Measurements from ENCODE around the gene OCA2.

Gene OCA2

DNA sequence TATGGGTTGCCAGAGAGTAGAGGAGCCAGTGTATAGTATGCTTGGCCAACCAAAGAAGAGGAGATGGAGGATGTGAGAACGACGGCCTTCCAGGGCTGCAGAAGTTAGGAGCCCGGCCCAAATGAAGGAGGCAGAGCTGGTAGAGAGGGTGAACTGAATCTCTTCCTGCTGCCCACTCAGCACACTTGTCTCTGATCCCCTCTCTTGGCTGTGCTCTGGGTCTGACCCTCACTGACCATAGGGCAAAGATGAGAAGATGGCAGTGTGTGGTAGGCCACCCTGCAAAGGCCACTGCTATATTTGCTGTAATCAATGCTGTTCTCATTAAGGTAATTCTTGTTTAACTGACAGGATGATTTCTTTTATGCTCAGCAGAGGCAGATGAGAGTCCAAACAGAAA lies 256.0 kb downstream of the OCA2 start:
- DNase-seq: no peak

DNA sequence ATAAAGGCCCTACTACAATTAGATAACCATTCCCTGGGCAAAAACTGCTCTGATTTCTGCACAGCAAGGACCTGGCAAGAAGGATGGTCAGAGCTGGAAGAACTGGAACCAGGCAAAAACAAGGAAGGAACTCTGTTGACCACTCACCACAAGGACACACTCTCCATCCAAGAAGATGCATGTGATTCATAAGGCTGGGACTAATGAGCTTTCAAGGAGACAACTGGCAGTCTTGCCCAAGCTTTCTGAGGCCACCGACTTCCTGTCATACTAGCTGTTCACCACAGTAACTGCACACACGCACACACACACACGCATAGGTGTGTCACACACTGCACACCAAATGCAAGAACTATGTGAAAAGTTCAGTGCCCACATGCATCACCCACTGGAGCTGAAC lies 256.6 kb downstream of the OCA2 start:
- no peak for DNase-seq

DNA sequence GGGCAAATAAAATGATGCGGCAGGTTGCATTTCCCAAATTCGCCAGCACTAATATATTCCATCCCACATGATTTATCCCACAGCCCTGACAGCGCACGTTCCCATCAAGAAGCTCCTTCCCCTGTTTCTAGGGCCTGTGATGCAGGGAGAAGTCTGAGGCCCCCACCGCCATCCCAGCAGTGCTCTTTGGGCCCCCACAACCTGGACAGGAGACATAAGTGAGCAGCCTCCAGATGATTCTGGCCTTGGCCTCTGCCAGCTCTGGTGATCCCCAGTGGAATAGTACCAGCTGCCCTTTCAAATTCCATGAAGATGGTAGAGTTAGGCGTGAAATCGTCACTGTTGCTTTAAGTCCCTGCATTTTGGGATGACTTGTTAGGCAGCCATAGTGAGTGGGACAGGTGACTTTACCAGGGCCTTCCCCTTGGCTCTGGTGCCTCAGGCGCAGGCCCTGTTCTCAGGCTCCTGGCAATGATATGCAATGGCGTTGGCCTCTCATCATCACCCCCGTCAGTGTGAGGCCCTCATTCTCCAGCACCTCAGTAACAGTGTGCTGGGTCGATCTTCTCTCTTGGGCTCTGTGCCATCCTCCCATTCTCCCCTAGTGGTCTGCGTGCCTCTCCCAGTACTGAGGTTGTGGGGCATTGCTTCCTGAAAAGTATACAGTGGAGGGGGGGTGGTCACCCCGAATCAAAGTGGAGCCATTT lies 263.7 kb downstream of the OCA2 start:
- DNase-seq: no peak

DNA sequence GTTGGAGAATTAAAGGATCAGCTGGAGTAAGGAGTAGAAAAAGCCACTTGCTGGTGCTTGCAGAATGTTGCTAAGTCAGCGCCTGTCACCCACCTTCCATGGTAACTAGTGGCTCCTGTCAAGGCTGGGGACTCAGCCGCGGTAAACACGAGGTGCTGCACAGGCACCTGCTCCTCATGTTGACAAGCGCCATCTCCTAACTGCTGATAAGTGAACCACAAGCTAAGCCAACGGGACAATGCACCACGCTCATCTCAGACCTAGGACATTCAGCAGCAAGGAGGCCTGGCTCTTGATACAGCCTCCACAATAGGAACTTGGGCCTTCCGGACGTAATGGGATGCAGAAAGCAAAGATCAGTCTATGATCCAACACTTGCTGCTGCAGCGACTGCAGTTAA lies 264.4 kb downstream of the OCA2 start:
- DNase-seq: no peak

DNA sequence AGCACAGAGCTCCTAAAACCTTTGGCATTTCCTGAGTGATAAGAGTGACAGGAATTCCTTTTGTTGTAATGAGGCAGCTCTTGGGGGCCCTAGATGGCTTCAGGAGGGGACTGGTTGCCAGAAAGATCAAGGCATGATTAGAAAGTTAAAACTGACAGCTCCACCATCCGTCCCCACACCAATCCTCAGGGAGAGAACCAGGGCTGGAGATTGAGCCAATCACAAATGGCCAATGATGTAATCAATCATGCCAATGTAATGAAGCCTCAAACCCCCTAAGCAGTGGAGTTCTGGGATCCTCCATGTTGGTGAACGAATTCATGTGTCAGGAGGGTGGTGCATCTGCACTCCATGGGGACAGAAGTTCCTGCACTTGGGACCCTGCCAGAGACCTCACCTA lies 265.1 kb downstream of the OCA2 start:
- DNase-seq: no peak

DNA sequence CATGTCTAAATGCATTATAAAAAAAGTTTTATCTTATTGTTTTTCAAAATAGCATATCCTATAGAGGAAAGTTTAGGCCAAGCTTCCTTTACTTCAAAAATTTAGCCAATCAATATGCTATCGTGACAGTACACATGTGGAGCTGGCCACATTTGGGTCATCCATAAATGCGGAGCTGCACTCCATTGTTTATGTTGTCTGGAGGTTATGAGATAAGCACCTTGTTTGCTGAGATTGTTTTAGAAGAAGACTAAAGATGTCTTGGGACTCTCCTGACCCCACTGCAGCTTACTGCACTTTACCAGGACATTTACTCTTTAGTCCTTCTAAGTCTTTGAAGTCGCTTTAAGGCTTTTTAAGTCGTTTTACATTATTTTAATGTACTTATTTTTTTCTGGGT lies 265.9 kb downstream of the OCA2 start:
- no peak for DNase-seq

DNA sequence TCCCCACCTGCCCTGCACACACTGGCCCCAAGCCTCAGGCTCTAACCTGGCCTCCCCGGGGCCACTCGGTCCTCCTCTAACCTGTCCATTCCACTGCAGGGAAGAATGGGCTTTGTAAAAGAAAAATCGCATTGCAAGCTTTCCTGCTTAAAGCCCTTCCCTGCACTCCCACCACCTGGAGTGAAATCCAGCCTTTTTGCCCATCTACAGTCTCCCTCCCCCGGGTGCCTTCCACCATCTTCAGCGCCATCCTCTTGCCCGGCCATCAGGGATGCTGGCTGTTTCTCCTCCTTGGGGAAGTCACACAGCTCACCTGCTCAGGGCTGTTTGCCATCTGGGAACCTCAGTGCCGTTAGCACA lies 266.9 kb downstream of the OCA2 start:
- DNase-seq: no peak

DNA sequence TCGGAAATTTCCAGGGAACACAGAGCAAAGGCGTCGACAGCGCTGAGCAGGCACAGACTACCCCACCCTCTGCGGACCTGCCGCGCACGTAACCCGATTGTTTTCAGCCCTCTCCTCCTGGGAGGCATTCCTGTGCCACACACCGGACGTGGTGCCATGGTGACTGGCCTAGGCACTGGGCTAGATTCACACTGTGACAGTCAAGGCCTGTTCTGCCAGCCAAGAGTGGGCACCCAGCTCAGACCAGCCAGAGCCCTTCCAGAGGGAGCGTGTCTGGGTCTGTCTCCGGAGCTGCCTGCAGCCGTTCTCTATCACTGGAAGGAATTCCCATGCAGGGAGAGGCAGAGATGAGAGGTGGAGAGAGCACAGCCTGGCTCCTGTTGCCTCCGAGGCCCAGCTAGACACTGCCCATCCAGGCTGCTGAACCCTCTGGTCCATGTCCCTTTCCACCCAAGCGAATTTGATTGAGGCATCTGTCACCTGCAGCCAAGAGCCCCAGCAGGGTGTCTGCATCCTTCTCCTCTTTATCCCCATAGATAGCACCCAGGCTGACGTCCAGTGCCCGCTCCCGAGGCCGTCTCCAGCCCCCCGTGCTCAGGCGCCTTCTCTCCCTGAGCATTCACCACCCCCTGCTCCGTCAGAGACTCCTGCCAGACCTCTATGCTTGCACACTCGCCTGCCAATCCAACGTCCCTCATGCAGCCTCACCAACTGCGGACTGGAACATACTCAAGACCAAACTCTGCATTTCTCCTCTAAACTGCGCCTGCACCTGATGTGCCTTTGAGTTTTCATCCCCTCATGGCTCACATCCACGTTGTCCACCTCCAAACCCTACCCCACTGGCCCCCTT lies 267.5 kb downstream of the OCA2 start:
- no peak for DNase-seq

DNA sequence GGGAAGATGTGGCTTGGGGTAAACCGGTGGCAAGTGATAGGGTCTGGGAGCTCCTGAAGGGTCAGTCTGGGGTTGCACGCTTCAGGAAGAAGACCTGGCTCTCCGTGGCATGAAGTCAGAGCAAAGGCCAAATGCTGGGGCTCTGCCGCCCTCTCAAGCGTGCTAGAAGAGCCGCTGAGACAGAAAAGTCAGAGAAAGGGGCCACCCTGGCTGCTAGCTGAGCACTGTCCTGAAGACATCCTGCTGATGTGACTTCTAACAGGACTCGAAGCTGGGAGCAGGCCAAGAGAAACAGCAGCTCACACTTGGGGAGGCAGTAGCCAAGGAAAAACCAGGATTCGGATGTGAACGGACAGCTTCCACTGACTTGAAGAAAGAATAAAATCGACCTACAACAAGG lies 270.4 kb downstream of the OCA2 start:
- no peak for DNase-seq

DNA sequence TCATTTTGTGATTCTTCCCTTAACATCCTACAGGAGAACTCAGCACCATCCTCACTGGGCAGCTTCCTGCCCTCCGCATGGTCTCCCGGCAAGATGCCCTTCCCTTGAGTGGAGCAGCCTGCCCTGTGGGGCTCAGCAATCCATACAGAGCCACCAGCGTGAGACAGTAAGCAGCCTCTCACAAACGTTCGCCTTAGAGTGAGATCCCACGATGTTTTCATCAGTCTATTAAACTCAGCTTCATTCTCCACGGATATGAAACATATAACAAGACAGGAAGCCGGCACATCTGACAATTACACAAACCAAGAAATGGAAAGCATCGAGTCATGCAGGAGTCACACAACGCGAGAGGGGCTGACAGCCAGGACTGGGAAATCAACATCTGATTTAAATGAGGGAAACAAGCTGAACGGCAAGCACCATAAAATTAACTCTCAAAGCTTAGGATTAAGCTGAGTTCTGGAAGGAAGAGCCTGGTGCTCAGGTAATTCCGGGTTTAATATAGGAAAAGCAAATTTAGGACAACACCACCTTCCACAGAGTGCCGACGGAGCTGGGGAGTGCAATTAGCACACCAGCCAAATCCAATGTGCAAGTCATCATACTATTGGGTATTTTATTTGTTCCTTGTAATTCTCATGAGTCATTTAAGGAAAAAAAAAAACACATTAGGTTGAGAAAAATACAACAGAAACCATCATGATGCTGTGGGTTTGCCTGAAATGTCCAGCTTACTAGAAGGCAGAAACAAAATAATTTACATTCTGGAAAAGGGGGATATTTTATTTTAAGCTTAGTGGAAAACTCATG lies 272.0 kb downstream of the OCA2 start:
- no peak for DNase-seq

DNA sequence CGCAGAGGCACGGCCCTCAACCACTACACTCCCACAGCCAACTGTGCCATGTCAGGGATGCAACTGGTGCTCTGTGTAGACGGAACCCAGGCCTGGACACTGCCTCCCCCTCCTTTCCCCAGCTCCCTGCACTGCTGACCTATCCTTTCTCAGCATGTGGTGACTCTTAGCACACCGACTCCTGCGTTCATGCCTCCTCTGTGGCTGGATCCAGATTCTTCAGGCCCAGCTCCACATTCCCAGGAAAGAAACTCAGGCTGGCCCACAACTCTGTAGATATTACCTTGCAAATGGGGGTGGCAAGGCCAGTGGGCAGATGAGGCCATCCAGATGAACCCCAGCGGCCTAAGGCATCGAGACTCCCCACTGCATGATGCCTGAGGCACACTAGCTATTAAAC lies 272.7 kb downstream of the OCA2 start:
- DNase-seq: no peak

DNA sequence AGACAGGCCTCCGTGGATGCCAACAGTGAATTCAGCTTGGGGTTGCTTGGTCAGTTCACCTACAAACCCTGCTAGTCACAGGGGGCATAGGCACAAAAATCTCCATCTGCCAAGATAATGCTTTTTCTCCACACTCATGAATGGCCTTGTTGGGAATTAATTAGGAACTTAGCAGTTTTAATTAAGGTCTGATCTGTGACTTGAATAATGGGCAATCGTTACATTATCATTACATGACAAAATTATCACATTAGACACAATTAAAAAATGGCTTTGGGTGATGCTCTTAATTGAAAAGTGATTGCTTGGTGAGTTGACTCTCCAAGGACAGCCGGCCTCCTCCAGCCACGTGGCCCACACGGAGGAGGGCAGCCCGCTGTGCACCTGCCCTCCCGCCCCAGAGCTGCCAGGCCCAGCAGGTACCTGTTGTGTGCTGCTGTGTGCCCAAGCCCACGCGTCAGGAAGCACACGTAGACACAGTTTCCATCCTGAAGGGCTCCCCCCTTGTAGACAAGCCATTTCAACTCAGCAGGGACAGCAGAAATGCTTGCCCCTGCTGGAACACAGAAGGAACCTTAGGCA lies 274.2 kb downstream of the OCA2 start:
- no peak for DNase-seq

DNA sequence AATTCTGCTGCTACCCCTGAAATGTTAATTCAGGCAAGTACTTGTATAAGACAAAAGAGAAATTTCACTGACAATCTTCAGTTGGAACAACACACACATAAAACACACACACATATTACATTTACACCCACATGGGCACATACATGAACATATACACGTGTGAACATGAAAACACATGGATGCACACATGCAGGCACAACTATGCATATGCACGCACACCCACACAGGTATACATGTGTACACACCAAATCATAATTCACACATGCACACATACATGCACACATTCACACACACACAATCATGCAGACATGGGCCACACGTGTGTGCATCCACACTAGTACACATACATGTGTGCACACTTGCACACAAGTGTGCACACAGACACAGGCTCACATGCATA lies 277.8 kb downstream of the OCA2 start:
- DNase-seq: no peak

DNA sequence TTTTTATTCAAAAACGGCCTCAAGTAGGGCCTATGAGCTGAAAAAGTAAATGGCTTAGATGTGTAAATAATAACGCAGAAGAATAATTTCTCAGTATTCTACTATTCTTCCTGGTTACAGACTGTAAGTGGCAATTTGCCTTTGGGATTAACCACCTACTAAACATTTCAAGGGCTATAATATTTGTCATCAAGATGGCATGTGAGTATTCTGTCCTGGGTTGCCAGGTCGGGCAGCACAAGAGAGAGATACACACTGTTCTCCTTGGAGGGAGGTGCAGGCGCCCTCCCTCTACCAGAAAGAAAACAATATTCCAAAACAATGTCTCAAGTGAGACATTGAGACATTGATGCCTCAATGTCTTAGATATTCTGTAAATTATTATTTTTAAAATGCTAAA lies 278.4 kb downstream of the OCA2 start:
- no peak for DNase-seq

DNA sequence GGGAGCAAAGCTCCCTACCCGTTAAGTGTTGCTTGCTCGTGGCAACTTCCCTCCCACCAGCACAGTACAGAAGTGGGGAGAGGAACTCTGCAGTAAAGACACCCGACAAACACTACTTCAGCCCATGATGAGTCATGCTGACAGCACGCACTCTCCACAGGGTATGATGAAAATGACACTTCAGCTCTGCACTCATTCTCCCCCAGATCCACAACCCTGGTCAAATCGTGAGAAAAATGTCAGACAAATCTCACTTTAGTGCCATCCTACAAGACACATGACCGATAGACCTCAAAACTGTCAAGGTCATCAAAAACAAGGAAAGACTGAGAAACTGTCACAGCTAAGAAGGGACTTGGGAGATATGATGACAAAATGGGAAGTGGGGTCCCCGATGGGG lies 278.9 kb downstream of the OCA2 start:
- DNase-seq: peak in 1 of 2 experiments; percentile 1

DNA sequence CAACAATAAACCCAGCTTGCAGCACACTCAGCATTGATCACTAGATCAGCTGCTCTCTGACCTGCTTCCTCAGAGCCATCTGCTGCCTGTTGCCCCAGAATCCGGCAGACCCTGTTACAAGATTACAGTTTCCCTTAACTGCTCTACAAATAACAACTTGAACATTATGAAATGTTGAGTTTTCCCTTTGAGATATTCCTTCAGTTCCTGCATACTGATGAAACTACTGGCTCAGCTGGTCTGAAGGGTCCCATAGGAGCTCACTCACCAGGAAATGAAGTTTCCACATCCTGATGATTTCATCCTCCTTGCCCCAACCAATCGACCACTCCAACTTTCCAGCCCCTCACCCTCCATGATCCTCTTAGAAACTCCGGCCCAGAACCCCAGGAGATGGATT lies 281.9 kb downstream of the OCA2 start:
- no peak for DNase-seq

DNA sequence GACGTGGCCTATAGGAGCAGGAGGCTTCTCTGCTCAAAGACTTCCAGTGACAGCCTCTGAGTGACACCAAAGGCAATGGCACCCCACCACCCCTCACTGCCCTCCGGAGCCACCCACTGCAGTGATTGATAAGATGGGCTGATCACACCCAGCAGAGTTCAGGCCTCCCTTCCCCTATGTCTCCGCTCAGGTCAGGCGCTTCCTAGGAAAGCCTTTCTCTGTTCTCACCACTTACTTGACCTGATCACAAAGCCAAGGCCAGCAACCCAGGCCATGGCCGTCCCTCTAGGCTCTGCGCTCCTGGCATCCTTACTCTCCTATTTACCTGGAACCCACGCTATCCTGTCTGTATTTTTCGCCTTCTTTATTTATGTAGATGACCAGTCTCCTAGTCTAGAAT lies 282.3 kb downstream of the OCA2 start:
- no peak for DNase-seq

DNA sequence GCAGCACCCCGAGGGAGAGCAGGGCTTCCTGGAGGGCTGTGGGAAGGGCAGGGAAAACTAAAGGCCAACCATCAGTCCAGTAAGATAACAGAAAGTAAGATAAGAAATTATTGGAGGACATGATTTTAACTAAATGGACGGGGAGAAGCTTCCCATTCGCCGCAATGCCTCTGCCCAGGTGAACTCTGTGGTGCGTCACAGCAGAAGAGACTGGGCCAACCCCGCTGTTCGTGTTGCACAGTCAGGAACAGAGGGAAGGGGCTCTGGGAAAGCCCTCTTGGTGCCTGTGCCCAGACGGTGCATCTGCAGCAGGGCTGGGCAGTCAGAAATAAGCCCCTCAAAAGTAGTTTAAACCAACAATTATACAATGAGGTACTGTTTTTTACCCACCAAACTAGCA lies 284.1 kb downstream of the OCA2 start:
- DNase-seq: no peak

DNA sequence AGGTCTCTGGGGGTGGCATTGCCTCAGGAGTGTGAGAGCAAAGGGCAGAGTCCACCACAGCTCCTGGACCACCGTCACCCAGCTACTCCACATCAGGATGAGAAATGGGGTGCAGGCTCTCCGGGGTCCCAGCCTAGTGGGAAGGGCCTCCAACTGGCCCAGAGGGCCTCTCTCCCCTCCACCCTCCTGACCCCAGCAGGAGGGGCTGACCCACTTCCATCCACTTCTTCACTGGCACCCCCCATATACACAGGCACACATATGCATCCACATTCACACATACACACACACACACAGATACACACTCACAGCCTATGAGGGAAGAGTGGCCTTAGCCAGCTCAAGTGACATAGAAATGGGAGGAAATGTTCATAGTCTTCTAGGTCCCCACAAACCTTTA lies 286.0 kb downstream of the OCA2 start:
- DNase-seq: no peak

DNA sequence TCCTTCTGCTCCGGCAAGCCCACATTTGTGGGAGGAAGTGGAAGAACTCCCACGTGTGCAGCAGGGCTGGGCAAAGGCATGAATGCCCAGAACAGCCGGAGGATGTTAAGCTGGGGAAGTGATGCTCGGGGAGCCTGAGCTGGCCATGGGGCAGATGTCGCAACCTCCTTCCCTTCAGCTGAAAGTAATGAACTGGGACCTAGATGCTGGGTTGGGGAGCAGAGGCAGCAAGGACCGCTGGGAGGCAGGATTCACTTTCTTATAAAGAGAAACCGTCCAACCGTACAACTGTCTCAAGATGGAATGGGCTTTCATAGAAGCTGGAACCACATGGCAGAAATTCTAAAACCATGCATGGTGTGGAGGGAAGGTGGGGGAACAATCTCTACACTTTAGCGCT lies 290.9 kb downstream of the OCA2 start:
- DNase-seq: no peak

DNA sequence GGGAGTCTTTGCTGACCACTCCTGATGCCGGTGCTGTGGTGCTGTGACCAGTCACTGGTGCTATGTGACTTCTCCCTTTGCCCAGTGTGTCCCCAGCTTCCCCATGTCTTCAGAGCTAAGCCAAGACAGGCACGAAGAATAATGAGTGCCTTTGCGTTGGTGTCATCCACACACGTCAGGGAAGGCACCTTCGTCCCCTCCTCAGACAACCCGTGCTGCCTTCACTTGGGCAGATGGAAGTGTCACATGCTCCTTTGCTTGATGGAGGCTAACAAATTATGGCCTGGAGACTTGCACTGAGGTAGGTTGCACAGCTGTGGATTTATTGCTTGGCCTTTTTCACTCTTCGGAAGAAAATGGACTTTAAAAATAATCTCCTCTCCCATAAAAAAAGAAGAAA lies 291.8 kb downstream of the OCA2 start:
- no peak for DNase-seq

DNA sequence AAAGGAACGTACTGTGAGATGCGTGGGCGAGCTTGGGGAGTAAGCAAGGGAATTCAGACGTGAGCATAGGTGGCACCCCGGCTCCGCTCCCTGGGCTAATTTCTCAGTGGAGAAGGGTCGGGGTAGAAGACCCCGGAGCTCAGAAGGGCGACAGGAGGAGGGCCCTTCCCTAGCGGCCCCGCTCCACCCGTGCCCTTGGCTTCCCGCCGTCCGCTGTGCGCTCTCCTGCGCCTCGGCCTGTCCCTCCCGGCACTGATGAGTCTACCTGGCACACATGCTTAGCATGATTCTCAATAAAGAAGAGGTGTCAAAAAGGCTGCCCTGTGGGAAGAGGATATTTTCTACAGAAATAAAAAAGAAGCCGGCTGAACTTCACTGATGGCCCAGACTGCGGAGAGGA lies 292.7 kb downstream of the OCA2 start:
- DNase-seq: no peak
